PC-3 (cell line): ENCODE measurements around the gene KMT2C.

Experiments
- CTCF ChIP-seq: fragments of 300-600 bp; sonication (generic); conservative IDR thresholded peaks from 2 replicates; pipeline ENCODE4 v1.5.1; 2017; ENCODE audit warnings: antibody characterized with exemption, low read depth, mild to moderate bottlenecking, low read length
- EZH2 ChIP-seq: fragments of 300-600 bp; sonication (generic); IDR thresholded peaks from one replicate; pipeline ENCODE4 v1.6.1; 2017; ENCODE audit warnings: antibody characterized with exemption, mild to moderate bottlenecking, low read length; ENCODE audit not compliant: unreplicated experiment

- no peak for TF ChIP-seq CTCF
- no peak for TF ChIP-seq EZH2
Observed at GRCh38 chr7:152180048-152180447, 255.8 kb downstream of the KMT2C start.
